ENCODE results near the gene TSEN2. TPM values are rescaled to one million over a fixed set of nuclear protein-coding genes. Genes with fewer than 3 reads are reported as not detected.

The TSEN2 gene
- total and polyA plus RNA-seq, 12 donors = 11.1 to 27.6 (median 20.5) TPM

GRCh38 chr3:12440927-12441714, 43.2 kb upstream of the TSEN2 start:
- WGBS, 4 donors = 60 to 72% (median 62%) methylated on average over 12 to 21 of the region's 21 CpGs
- no peak overlapping the region for H3K4me3 ChIP-seq
- no peaks in the 10 kb centered on the region for H3K9me3 ChIP-seq (replicated peaks in 1 of 3)
- intact Hi-C loops (cut with DNase I) = no loop called here
- no peaks in the 10 kb centered on the region for H3K36me3 ChIP-seq (replicated peaks in 1 of 2)
- no peak for TF ChIP-seq CTCF (IDR thresholded peaks at IDR 0.05)
- TF ChIP-seq POLR2A (IDR thresholded peaks at IDR 0.05) = no peak
- H3K27me3 ChIP-seq = no peaks in the 10 kb centered on the region
- peak; percentile 20 to 61 (median 25) for DNase-seq
- H3K4me1 ChIP-seq (replicated peaks in 1 of 2) = no peaks in the 10 kb centered on the region
- peak overlapping the region in 1 of 5 donors; percentile 10 for H3K27ac ChIP-seq

GRCh38 chr3:12442654-12443501, 41.4 kb upstream of the TSEN2 start:
- Histone ChIP-seq H3K4me1 (replicated peaks in 1 of 2) (no peaks in the 10 kb centered on the region), H3K36me3 (replicated peaks in 1 of 2) (no peaks in the 10 kb centered on the region), H3K4me3 (no peak overlapping the region), H3K9me3 (replicated peaks in 1 of 3) (no peaks in the 10 kb centered on the region), H3K27me3 (no peaks in the 10 kb centered on the region), H3K27ac (no peak overlapping the region)
- no peak for TF ChIP-seq CTCF (IDR thresholded peaks at IDR 0.05)
- no peak for TF ChIP-seq POLR2A (IDR thresholded peaks at IDR 0.05)
- WGBS, 4 donors = 77 to 81% (median 80%) methylated on average over 20 of the region's 20 CpGs
- intact Hi-C loops (cut with DNase I) = no loop called here
- DNase-seq = no peak

GRCh38 chr3:12443781-12444522, 40.3 kb upstream of the TSEN2 start:
- Histone ChIP-seq H3K4me1 (replicated peaks in 1 of 2) (no peaks in the 10 kb centered on the region), H3K36me3 (replicated peaks in 1 of 2) (no peaks in the 10 kb centered on the region), H3K4me3 (no peak overlapping the region), H3K9me3 (replicated peaks in 1 of 3) (no peaks in the 10 kb centered on the region), H3K27ac (no peak overlapping the region), H3K27me3 (no peaks in the 10 kb centered on the region)
- no peak for DNase-seq
- TF ChIP-seq CTCF (IDR thresholded peaks at IDR 0.05) (no peak), POLR2A (IDR thresholded peaks at IDR 0.05) (no peak)
- WGBS, 4 donors = 91 to 93% (median 91%) methylated on average over 7 to 10 of the region's 10 CpGs
- intact Hi-C loops (cut with DNase I) = no loop called here
